Measurements from ENCODE around the gene ASB10. TPM values are rescaled to one million over a fixed set of nuclear protein-coding genes. Genes with fewer than 3 reads are reported as not detected.
A peak's percentile ranks its signal among the peaks of the same experiment; 100 is the strongest.

The ASB10 gene
- total RNA-seq, 1 experiment from 2014 or later: not detected

GRCh38 chr7:151232917-151233701, 46.1 kb upstream of the ASB10 start:
- no peaks in the 10 kb centered on the region for H3K9me3 Mint-ChIP-seq (ENCODE audit: unreplicated experiment)
- ChIA-PET POLR2A (interaction anchor here (0.6 to 2.1 kb wide), 10 partner anchors 10 to 1096 kb away, joined by 3 to 7 read pairs (median 3); no protein-coding TSS in a partner anchor), CTCF (interaction anchor here (0.6 to 3.7 kb wide), 5 partner anchors 10 to 71 kb away, joined by 3 to 21 read pairs (median 7); no protein-coding TSS in a partner anchor)
- peak overlapping the region; percentile 93 for H3K4me3 Mint-ChIP-seq (ENCODE audit: unreplicated experiment)
- intact Hi-C loops (cut with micrococcal nuclease): no loop called here
- peak; percentile 65 for DNase-seq (ENCODE audit: unreplicated experiment)
- TF ChIP-seq, protein P1, sequence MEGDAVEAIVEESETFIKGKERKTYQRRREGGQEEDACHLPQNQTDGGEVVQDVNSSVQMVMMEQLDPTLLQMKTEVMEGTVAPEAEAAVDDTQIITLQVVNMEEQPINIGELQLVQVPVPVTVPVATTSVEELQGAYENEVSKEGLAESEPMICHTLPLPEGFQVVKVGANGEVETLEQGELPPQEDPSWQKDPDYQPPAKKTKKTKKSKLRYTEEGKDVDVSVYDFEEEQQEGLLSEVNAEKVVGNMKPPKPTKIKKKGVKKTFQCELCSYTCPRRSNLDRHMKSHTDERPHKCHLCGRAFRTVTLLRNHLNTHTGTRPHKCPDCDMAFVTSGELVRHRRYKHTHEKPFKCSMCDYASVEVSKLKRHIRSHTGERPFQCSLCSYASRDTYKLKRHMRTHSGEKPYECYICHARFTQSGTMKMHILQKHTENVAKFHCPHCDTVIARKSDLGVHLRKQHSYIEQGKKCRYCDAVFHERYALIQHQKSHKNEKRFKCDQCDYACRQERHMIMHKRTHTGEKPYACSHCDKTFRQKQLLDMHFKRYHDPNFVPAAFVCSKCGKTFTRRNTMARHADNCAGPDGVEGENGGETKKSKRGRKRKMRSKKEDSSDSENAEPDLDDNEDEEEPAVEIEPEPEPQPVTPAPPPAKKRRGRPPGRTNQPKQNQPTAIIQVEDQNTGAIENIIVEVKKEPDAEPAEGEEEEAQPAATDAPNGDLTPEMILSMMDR (IDR thresholded peaks at IDR 0.05; ENCODE audit: unreplicated experiment): no peak
- peaks cover 33% of the 10 kb centered on the region for H3K36me3 Mint-ChIP-seq (ENCODE audit: insufficient read depth, unreplicated experiment)
- no peaks in the 10 kb centered on the region for H3K27me3 Mint-ChIP-seq (ENCODE audit: insufficient read depth, unreplicated experiment)
- peaks cover 16% of the 10 kb centered on the region for H3K4me1 Mint-ChIP-seq (ENCODE audit: insufficient read depth, unreplicated experiment)
- BruUV-seq (replicated peaks): no TSS peak
- peak overlapping the region; percentile 93 for H3K27ac Mint-ChIP-seq (ENCODE audit: low read depth, unreplicated experiment)

DNA sequence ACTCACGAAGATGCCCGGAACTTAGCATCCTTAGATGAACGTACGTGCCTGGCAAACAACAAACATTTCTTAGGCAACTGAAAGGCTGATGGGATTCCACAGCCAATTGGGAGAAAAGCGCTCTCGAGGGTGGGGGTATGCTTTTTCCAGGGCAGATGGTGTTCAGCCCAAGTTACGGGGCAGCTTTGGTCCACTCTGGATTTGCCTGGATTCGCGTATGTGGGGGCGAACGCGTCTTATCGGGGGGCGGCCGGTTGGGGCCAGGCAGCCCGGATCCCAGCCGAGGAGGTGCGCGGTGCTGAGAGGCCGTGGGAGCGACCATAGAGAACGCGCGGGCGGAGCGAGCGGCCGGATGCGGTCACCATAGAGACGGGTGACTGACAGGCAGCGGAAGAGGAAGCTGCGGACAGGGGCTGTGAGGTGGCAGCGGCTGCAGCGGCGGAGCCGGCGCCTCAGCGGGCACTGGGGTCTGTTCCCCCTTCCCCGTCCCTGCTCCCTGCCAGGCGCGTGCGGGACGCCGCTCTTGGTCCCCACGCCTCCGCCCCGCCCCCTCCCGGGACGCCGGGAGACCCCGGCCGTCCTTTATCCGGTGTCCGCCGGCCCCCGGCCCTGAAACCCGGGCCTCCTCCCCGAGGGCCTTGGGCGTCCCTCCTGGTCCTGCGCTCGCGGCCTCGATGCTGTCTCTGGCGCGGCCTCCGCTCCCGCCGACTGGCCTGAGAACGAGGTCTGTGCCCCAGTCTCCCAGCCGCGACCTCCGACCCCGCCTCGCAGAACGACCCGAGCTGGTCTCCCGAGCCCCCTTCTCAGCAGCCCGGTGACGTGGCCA, 45.3 kb upstream of the ASB10 start, which contains the start of gene CHPF2:
TSS of gene CHPF2 (plus strand) at position 393 of the 826 bp plus-strand sequence. CDS start 1,529 bp downstream, outside the sequence.
- no TSS peak for BruUV-seq (replicated peaks)
- Mint-ChIP-seq H3K36me3 (ENCODE audit: insufficient read depth, unreplicated experiment) (peaks cover 33% of the 10 kb centered on the region), H3K27ac (ENCODE audit: low read depth, unreplicated experiment) (peak within 1 kb of the TSS; percentile 93), H3K4me3 (ENCODE audit: unreplicated experiment) (peak within 1 kb of the TSS; percentile 93), H3K27me3 (ENCODE audit: insufficient read depth, unreplicated experiment) (no peaks in the 10 kb centered on the region), H3K4me1 (ENCODE audit: insufficient read depth, unreplicated experiment) (peaks cover 17% of the 10 kb centered on the region), H3K9me3 (ENCODE audit: unreplicated experiment) (no peaks in the 10 kb centered on the region)
- intact Hi-C loops (cut with micrococcal nuclease): no loop called here
- ChIA-PET CTCF (interaction anchor here (0.6 to 3.7 kb wide), 5 partner anchors 11 to 200 kb away, joined by 3 to 21 read pairs (median 3); no protein-coding TSS in a partner anchor), POLR2A (interaction anchor here (0.6 to 2.1 kb wide), 14 partner anchors 11 to 1097 kb away, joined by 3 to 7 read pairs (median 3); partner anchors contain the start of gene TMUB1)
- TF ChIP-seq, protein P1 (IDR thresholded peaks at IDR 0.05; ENCODE audit: unreplicated experiment): no peak
- peak; percentile 84 for DNase-seq (ENCODE audit: unreplicated experiment)

- BruUV-seq (replicated peaks): no TSS peak
- intact Hi-C loops (cut with micrococcal nuclease): no loop called here
- no peaks in the 10 kb centered on the region for H3K9me3 Mint-ChIP-seq (ENCODE audit: unreplicated experiment)
- POLR2A ChIA-PET: interaction anchor here (1.6 kb wide), 1 partner anchor 21 kb away, joined by 4 read pairs; no protein-coding TSS in a partner anchor
- no peak for DNase-seq (ENCODE audit: unreplicated experiment)
- no peak overlapping the region for H3K4me3 Mint-ChIP-seq (ENCODE audit: unreplicated experiment)
- H3K27me3 Mint-ChIP-seq (ENCODE audit: insufficient read depth, unreplicated experiment): no peaks in the 10 kb centered on the region
- H3K27ac Mint-ChIP-seq (ENCODE audit: low read depth, unreplicated experiment): no peak overlapping the region
- peaks cover 24% of the 10 kb centered on the region for H3K4me1 Mint-ChIP-seq (ENCODE audit: insufficient read depth, unreplicated experiment)
- TF ChIP-seq, protein P1 (IDR thresholded peaks at IDR 0.05; ENCODE audit: unreplicated experiment): no peak
- peaks cover 27% of the 10 kb centered on the region for H3K36me3 Mint-ChIP-seq (ENCODE audit: insufficient read depth, unreplicated experiment)
- CTCF ChIA-PET: no interaction called here
Measured at GRCh38 chr7:151231080-151231479, 44.0 kb upstream of the ASB10 start.

DNA sequence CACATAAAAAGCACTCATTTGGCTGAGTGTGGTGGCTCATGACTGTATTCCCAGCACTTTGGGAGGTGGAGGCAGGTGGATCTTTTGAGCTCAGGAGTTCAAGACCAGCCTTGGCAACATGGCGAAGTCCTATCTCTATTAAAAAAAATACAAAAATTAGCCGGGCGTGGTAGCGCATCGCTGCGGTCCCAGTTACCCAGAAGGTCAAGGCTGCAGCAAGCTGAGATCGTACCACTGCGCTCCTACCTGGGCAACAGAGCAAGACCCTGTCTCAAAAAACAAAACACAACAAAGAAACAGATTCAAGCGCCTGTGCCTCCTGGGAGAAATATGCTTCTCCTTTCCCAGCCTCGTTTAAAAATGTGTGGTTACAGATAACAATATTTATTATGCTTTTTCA, 42.2 kb upstream of the ASB10 start:
- no peak overlapping the region for H3K27ac Mint-ChIP-seq (ENCODE audit: low read depth, unreplicated experiment)
- no TSS peak for BruUV-seq (replicated peaks)
- ChIA-PET CTCF (interaction anchor here (0.5 to 1.3 kb wide), 2 partner anchors 15 to 86 kb away, joined by 3 to 6 read pairs; no protein-coding TSS in a partner anchor), POLR2A (no interaction called here)
- H3K4me1 Mint-ChIP-seq (ENCODE audit: insufficient read depth, unreplicated experiment): peaks cover 31% of the 10 kb centered on the region
- DNase-seq (ENCODE audit: unreplicated experiment): no peak
- no peak overlapping the region for H3K4me3 Mint-ChIP-seq (ENCODE audit: unreplicated experiment)
- peaks cover 22% of the 10 kb centered on the region for H3K36me3 Mint-ChIP-seq (ENCODE audit: insufficient read depth, unreplicated experiment)
- intact Hi-C loops (cut with micrococcal nuclease): no loop called here
- H3K9me3 Mint-ChIP-seq (ENCODE audit: unreplicated experiment): no peaks in the 10 kb centered on the region
- H3K27me3 Mint-ChIP-seq (ENCODE audit: insufficient read depth, unreplicated experiment): no peaks in the 10 kb centered on the region
- TF ChIP-seq, protein P1 (IDR thresholded peaks at IDR 0.05; ENCODE audit: unreplicated experiment): no peak

Measured in MCF 10A (cell line).